H1 (cell line): ENCODE measurements around the gene TFAP2A. TPM values are rescaled to one million over a fixed set of nuclear protein-coding genes. Genes with fewer than 3 reads are reported as not detected.

Experiments used
- CTCF ChIA-PET: fragments of 300-600 bp; sonication (Branson Sonifier 250); formaldehyde crosslinking; loops from one replicate; lab custom pipeline; 2021; ENCODE audit not compliant: partially characterized antibody; lab: Charles Lee
- POLR2A ChIA-PET: fragments of 300-600 bp; sonication (Branson Sonifier 250); formaldehyde crosslinking; loops from one replicate; lab custom pipeline; 2021; ENCODE audit warnings: inconsistent platforms; ENCODE audit not compliant: partially characterized antibody; lab: Charles Lee
- DNase-seq, 2 experiments: peaks; one replicate each; pipeline versions ENCODE4 v3.0.0 to v3.0.0-alpha.2; 2010 to 2022; ENCODE audit warnings: low spot score in 2 of 2, low read depth in 1 of 2, mixed read lengths in 1 of 2
- FAIRE-seq: peaks from 2 replicates; lab custom pipeline; 2011; peaks lifted over from hg19 to GRCh38; lab: Jason Lieb, UNC
- H2AFZ ChIP-seq: 2 replicates; pipeline ENCODE4 v1.8.1; 2012; ENCODE audit warnings: low read length, inconsistent platforms
- H2AK5ac ChIP-seq: 2 replicates; pipeline ENCODE4 v1.6.1; 2013; ENCODE audit warnings: low read depth, low read length
- H2BK120ac ChIP-seq: replicated peaks from 2 replicates; pipeline ENCODE3; 2013; ENCODE audit warnings: low read depth, low read length, inconsistent platforms
- H2BK12ac ChIP-seq: 2 replicates; pipeline ENCODE4 v1.6.1; 2013; ENCODE audit warnings: low read depth, low read length
- H2BK15ac ChIP-seq: 2 replicates; pipeline ENCODE4 v1.6.1; 2013; ENCODE audit warnings: low read length
- H2BK20ac ChIP-seq: 2 replicates; pipeline ENCODE4 v1.6.1; 2013; ENCODE audit warnings: low read length
- H2BK5ac ChIP-seq: 2 replicates; pipeline ENCODE4 v1.6.1; 2013; ENCODE audit warnings: low read depth, low read length
- H3K14ac ChIP-seq: 2 replicates; pipeline ENCODE4 v1.6.1; 2013; ENCODE audit warnings: inconsistent platforms; ENCODE audit not compliant: insufficient read length
- H3K18ac ChIP-seq: 2 replicates; pipeline ENCODE4 v1.6.1; 2013; ENCODE audit warnings: low read length; ENCODE audit errors: extremely low read depth
- H3K23ac ChIP-seq: 2 replicates; pipeline ENCODE4 v1.6.1; 2013; ENCODE audit warnings: inconsistent platforms; ENCODE audit not compliant: insufficient read length
- H3K23me2 ChIP-seq: 2 replicates; pipeline ENCODE4 v1.6.1; 2013; ENCODE audit warnings: low read depth, low read length
- H3K27ac ChIP-seq: 2 replicates; pipeline ENCODE4 v1.6.1; 2011; ENCODE audit warnings: low read depth, low read length, inconsistent platforms
- H3K27me3 ChIP-seq, 4 experiments: replicated peaks in 1 of 4; 1 replicate in 1 of 4; 2 replicates in 3 of 4; pipeline versions ENCODE4 v1.6.1 to v1.8.1; 2011 to 2013; ENCODE audit warnings: low read length in 3 of 4, mild to moderate bottlenecking in 3 of 4, inconsistent platforms in 2 of 4, mixed read lengths in 2 of 4, moderate library complexity in 1 of 4; ENCODE audit not compliant: control insufficient read depth in 3 of 4, insufficient read depth in 3 of 4; ENCODE audit errors: extremely low read depth in 1 of 4
- H3K36me3 ChIP-seq, 4 experiments: 2 replicates each; pipeline versions ENCODE4 v1.6.1 to v1.8.1; 2011 to 2013; ENCODE audit warnings: mild to moderate bottlenecking in 4 of 4, low read length in 3 of 4, moderate library complexity in 2 of 4, control low read depth in 1 of 4, inconsistent platforms in 1 of 4; ENCODE audit not compliant: insufficient read depth in 4 of 4, control insufficient read depth in 2 of 4
- H3K4ac ChIP-seq: replicated peaks from 2 replicates; pipeline ENCODE3; 2013; ENCODE audit warnings: low read length, low read depth, mixed read lengths, inconsistent platforms; ENCODE audit not compliant: insufficient read length
- H3K4me1 ChIP-seq, 4 experiments: replicated peaks in 1 of 4; 1 replicate in 1 of 4; 2 replicates in 3 of 4; pipeline versions ENCODE4 v1.6.1 to v1.8.1; 2011 to 2013; ENCODE audit warnings: low read length in 3 of 4, inconsistent platforms in 2 of 4, mixed read lengths in 1 of 4; ENCODE audit not compliant: insufficient read depth in 4 of 4, control insufficient read depth in 3 of 4
- H3K4me2 ChIP-seq, 2 experiments: 2 replicates each; pipeline versions ENCODE4 v1.6.1 to v1.8.1; 2011 to 2013; ENCODE audit warnings: low read depth in 2 of 2, low read length in 2 of 2, control low read depth in 1 of 2, inconsistent platforms in 1 of 2, mild to moderate bottlenecking in 1 of 2; ENCODE audit not compliant: insufficient read depth in 1 of 2
- H3K4me3 ChIP-seq, 4 experiments: fragments of 200-600, 300-600 bp in 1 of 4; sonication (generic), shearing (Covaris generic), sonication (Bioruptor Twin) in 1 of 4; 2 replicates each; pipeline versions ENCODE4 v1.5.1 to v1.8.1; 2011 to 2016; ENCODE audit warnings: low read length in 4 of 4, low read depth in 3 of 4, control low read depth in 2 of 4, inconsistent platforms in 2 of 4, mild to moderate bottlenecking in 2 of 4, mixed read lengths in 1 of 4, moderate library complexity in 1 of 4; ENCODE audit not compliant: insufficient read depth in 2 of 4; ENCODE audit errors: extremely low read depth in 1 of 4
- H3K56ac ChIP-seq: replicated peaks from 2 replicates; pipeline ENCODE3; 2013; ENCODE audit warnings: low read depth, mild to moderate bottlenecking, mixed read lengths, low read length, inconsistent platforms; ENCODE audit not compliant: insufficient read length
- H3K79me1 ChIP-seq: 2 replicates; pipeline ENCODE4 v1.6.1; 2013; ENCODE audit warnings: low read depth, low read length, control low read depth
- H3K79me2 ChIP-seq, 2 experiments: 2 replicates each; pipeline versions ENCODE4 v1.6.1 to v1.8.1; 2012 to 2013; ENCODE audit warnings: low read length in 2 of 2, mild to moderate bottlenecking in 2 of 2, inconsistent platforms in 1 of 2; ENCODE audit not compliant: insufficient read depth in 2 of 2, control insufficient read depth in 1 of 2
- H3K9ac ChIP-seq, 4 experiments: replicated peaks in 1 of 4; 1 replicate in 1 of 4; 2 replicates in 3 of 4; pipeline versions ENCODE4 v1.6.1 to v1.8.1; 2011 to 2013; ENCODE audit warnings: low read depth in 3 of 4, low read length in 3 of 4, control low read depth in 2 of 4, mild to moderate bottlenecking in 2 of 4, moderate library complexity in 2 of 4, inconsistent platforms in 1 of 4; ENCODE audit errors: extremely low read depth in 1 of 4
- H3K9me3 ChIP-seq, 2 experiments: 2 replicates each; pipeline versions ENCODE4 v1.6.1 to v1.8.1; 2012 to 2013; ENCODE audit warnings: mild to moderate bottlenecking in 2 of 2, moderate library complexity in 2 of 2, control low read depth in 1 of 2, inconsistent platforms in 1 of 2, low read depth in 1 of 2, low read length in 1 of 2, mixed read lengths in 1 of 2; ENCODE audit not compliant: insufficient read depth in 2 of 2
- H4K20me1 ChIP-seq, 2 experiments: replicated peaks in 1 of 2; 2 replicates each; pipeline versions ENCODE3 to v1.8.1; 2011 to 2013; ENCODE audit warnings: inconsistent platforms in 2 of 2, low read length in 2 of 2, mild to moderate bottlenecking in 1 of 2; ENCODE audit not compliant: insufficient read depth in 2 of 2, control insufficient read depth in 1 of 2
- H4K5ac ChIP-seq: 2 replicates; pipeline ENCODE4 v1.6.1; 2013; ENCODE audit warnings: low read length, low read depth, mixed read lengths, inconsistent platforms; ENCODE audit not compliant: insufficient read length
- H4K8ac ChIP-seq: 2 replicates; pipeline ENCODE4 v1.8.0; 2013; ENCODE audit warnings: mild to moderate bottlenecking, moderate library complexity, low read length, inconsistent platforms; ENCODE audit not compliant: insufficient read depth; ENCODE audit errors: extremely low read depth
- H4K91ac ChIP-seq: replicated peaks from 2 replicates; pipeline ENCODE3; 2013; ENCODE audit warnings: low read length, mixed read lengths, inconsistent platforms; ENCODE audit not compliant: insufficient read length
- ATF3 ChIP-seq: IDR thresholded peaks from 2 replicates; pipeline ENCODE4 v1.6.1; 2011; ENCODE audit warnings: low read depth, mild to moderate bottlenecking, low read length; ENCODE audit not compliant: insufficient read depth
- CBX8 ChIP-seq: fragments of 300-800, 300-1000 bp; sonication (generic); IDR thresholded peaks from 2 replicates; pipeline ENCODE4 v1.7.1; 2016; ENCODE audit warnings: low read depth, low read length, borderline replicate concordance
- EZH2 ChIP-seq: fragments of 200-600 bp; sonication (generic); IDR thresholded peaks from 2 replicates; pipeline ENCODE4 v1.7.1; 2012; ENCODE audit warnings: low read depth, mild to moderate bottlenecking, moderate library complexity, low read length, inconsistent platforms; ENCODE audit not compliant: severe bottlenecking
- GABPA ChIP-seq: IDR thresholded peaks from 2 replicates; pipeline ENCODE4 v1.6.1; 2011; ENCODE audit warnings: mild to moderate bottlenecking, low read length, moderate library complexity, borderline replicate concordance; ENCODE audit not compliant: insufficient read depth
- POLR2A ChIP-seq, 2 experiments: IDR thresholded peaks; 1 replicate in 1 of 2; 2 replicates in 1 of 2; pipeline ENCODE4 v1.6.1; 2011; ENCODE audit warnings: low read depth in 2 of 2, low read length in 2 of 2, mild to moderate bottlenecking in 2 of 2; ENCODE audit errors: control extremely low read depth in 1 of 2
- SIRT6 ChIP-seq: IDR thresholded peaks from one replicate; pipeline ENCODE4 v1.7.1; 2012; ENCODE audit warnings: low read length, inconsistent platforms
- SIX5 ChIP-seq: IDR thresholded peaks from 2 replicates; pipeline ENCODE4 v1.6.1; 2011; ENCODE audit warnings: mild to moderate bottlenecking, low read depth, low read length
- SUZ12 ChIP-seq: fragments of 200-600 bp; sonication (generic); IDR thresholded peaks from 2 replicates; pipeline ENCODE4 v1.6.1; 2012; ENCODE audit warnings: mild to moderate bottlenecking, inconsistent platforms, low read length, moderate library complexity, mixed read lengths
- YY1 ChIP-seq: IDR thresholded peaks from 2 replicates; pipeline ENCODE4 v1.6.1; 2011; ENCODE audit warnings: low read depth, mild to moderate bottlenecking, low read length
- WGBS, 2 experiments: shearing (Covaris generic) in 1 of 2; methylation state at CpG; one replicate each; pipeline versions ENCODE4 v1.1.6 to v1.1.7; 2013 to 2015; ENCODE audit warnings: low lambda C conversion rate in 2 of 2, mixed read lengths in 2 of 2, inconsistent platforms in 1 of 2, low coverage in 1 of 2, missing lambda C conversion rate in 1 of 2; ENCODE audit not compliant: insufficient replicate concordance in 2 of 2, insufficient coverage in 1 of 2, insufficient read length in 1 of 2; ENCODE audit errors: extremely low coverage in 1 of 2, missing lambda C conversion rate in 1 of 2; 5-methylcytosine and 5-hydroxymethylcytosine counted together
- polyA plus RNA-seq, 7 experiments: library from polyadenylated mRNA; depleted of rRNA in 3 of 7; stranded (reverse) in 5 of 7; unstranded in 2 of 7; fragments of >200 nt in 5 of 7; fragments of 200-250 nt in 2 of 7; gene quantifications; 1 replicate in 5 of 7; 2 replicates in 1 of 7; 4 replicates in 1 of 7; pipeline versions ENCODE4 v1.2.1 to v1.2.3, GENCODE V29; 2011 to 2013; ENCODE audit warnings: missing spikeins in 2 of 7, mixed read lengths in 2 of 7
- total RNA-seq: library from RNA; stranded (reverse); fragmentation: NEBNext Ultra II Directional; extraction: Animal tissue kit (Norgen Biotek cat#: 25700); gene quantifications from 2 replicates; pipeline ENCODE4 v1.2.1, GENCODE V29; 2021

The TFAP2A gene
- total and polyA plus RNA-seq, 2 of the 8 experiments (the other 6 are each of a cell fraction or from before 2014, with no cell fraction given): 0.23 TPM; not detected in 1

- Histone ChIP-seq H3K27me3 (peaks cover 58 to 92% (median 78%) of the 10 kb centered on the region in 4 experiments), H3K9ac (no peak overlapping the region), H4K20me1 (peaks cover 0 to 3% of the 10 kb centered on the region in 2 experiments), H4K91ac (no peak overlapping the region), H3K4me1 (peaks cover 9 to 21% (median 11%) of the 10 kb centered on the region in 4 experiments), H2AFZ (no peak overlapping the region), H2BK5ac (no peak overlapping the region), H3K4me3 (no peak overlapping the region), H3K23ac (no peak overlapping the region), H2AK5ac (no peak overlapping the region), H3K23me2 (peaks cover 15% of the 10 kb centered on the region; the same call in 1 of the 2 replicates), H3K14ac (no peak overlapping the region), H3K56ac (no peak overlapping the region), H3K4ac (no peak overlapping the region), H3K79me2 (no peaks in the 10 kb centered on the region), H3K9me3 (no peaks in the 10 kb centered on the region; a peak in 1 of 4 replicates), H3K27ac (no peak overlapping the region), H3K36me3 (no peaks in the 10 kb centered on the region; a peak in 1 of 8 replicates), H2BK120ac (no peak overlapping the region), H4K5ac (no peak overlapping the region), H3K79me1 (no peaks in the 10 kb centered on the region), H2BK20ac (no peak overlapping the region), H4K8ac (no peak overlapping the region), H3K18ac (no peak overlapping the region; the same call in 1 of the 2 replicates), H3K4me2 (no peak overlapping the region), H2BK12ac (no peak overlapping the region), H2BK15ac (no peak overlapping the region)
- ChIA-PET CTCF (interaction anchor here (0.7 to 2.8 kb wide), 5 partner anchors 8 to 27 kb away, joined by 3 to 24 read pairs (median 3); partner anchors contain the start of gene TFAP2A), POLR2A (interaction anchor here (0.8 to 1.4 kb wide), 3 partner anchors 10 to 21 kb away, joined by 3 to 5 read pairs (median 3); no protein-coding TSS in a partner anchor)
- FAIRE-seq: no peak
- no peak for DNase-seq
- TF ChIP-seq POLR2A (IDR thresholded peaks at IDR 0.05; ENCODE audit: control extremely low read depth in 1 of 2, low read depth in 2 of 2, low read length in 2 of 2): no peak
- peak; percentile 45 for TF ChIP-seq EZH2
- TF ChIP-seq CBX8: no peak; the same call in 1 of the 2 replicates
- TF ChIP-seq GABPA: no peak
- no peak for TF ChIP-seq SIRT6
- TF ChIP-seq ATF3: no peak
- TF ChIP-seq SIX5: no peak
- TF ChIP-seq YY1: no peak
- peak; percentile 73; the same call in 1 of the 2 replicates for TF ChIP-seq SUZ12
- WGBS, 2 experiments: 6% methylated on average over 7 of the region's 7 CpGs; no CpG with 5 or more reads in 1 of the 2 experiments
Observed at GRCh38 chr6:10407018-10407673, 7.7 kb downstream of the TFAP2A start.
